Vagina (tissue), 2 donors: Measurements from ENCODE around the gene CCSER2.

Experiments
- POLR2A ChIP-seq, 2 donors: fragments of 450-650 bp; IDR thresholded peaks; one replicate each; pipeline ENCODE4 v1.6.1; 2017; ENCODE audit warnings: antibody characterized with exemption in 2 of 2, mild to moderate bottlenecking in 2 of 2, moderate library complexity in 2 of 2
- POLR2AphosphoS5 ChIP-seq, 2 donors: sonication (generic); formaldehyde crosslinking; IDR thresholded peaks; one replicate each; pipeline ENCODE4 v1.9.0; 2017; ENCODE audit warnings: antibody characterized with exemption in 2 of 2, mild to moderate bottlenecking in 2 of 2, low read depth in 1 of 2; ENCODE audit not compliant: insufficient read depth in 1 of 2
- TF ChIP-seq, protein P1 (sequence below), 3 experiments: fragments of 450-650 bp in 2 of 3; fragments of 200-600 bp in 1 of 3; sonication (generic) in 1 of 3; IDR thresholded peaks; one replicate each; pipeline ENCODE4 v1.5.1; 2017 to 2019; ENCODE audit warnings: antibody characterized with exemption in 3 of 3, mild to moderate bottlenecking in 2 of 3, moderate library complexity in 2 of 3

DNA sequence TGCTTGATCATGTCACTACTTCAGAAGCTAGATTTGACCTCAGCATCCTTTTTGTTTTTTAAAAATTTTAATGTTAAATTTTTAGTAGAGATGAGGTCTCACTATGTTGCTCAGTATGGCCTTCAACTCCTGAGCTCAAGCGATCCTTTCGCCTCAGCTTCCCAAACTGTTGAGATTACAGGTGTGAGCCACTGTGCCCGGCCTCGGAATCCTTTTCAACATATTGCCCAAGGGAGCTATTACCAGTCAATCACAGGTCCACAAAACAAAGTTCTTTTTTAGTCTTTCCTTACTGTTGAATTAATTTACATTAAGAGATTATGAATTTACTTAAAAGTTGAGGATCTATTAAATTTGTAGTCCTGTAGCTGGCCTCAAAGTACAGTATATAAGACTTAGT, 37.7 kb downstream of the CCSER2 start:
- TF ChIP-seq, protein P1, sequence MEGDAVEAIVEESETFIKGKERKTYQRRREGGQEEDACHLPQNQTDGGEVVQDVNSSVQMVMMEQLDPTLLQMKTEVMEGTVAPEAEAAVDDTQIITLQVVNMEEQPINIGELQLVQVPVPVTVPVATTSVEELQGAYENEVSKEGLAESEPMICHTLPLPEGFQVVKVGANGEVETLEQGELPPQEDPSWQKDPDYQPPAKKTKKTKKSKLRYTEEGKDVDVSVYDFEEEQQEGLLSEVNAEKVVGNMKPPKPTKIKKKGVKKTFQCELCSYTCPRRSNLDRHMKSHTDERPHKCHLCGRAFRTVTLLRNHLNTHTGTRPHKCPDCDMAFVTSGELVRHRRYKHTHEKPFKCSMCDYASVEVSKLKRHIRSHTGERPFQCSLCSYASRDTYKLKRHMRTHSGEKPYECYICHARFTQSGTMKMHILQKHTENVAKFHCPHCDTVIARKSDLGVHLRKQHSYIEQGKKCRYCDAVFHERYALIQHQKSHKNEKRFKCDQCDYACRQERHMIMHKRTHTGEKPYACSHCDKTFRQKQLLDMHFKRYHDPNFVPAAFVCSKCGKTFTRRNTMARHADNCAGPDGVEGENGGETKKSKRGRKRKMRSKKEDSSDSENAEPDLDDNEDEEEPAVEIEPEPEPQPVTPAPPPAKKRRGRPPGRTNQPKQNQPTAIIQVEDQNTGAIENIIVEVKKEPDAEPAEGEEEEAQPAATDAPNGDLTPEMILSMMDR (IDR thresholded peaks at IDR 0.05): no peak
- no peak for TF ChIP-seq POLR2A (IDR thresholded peaks at IDR 0.05)
- no peak for TF ChIP-seq POLR2AphosphoS5 (IDR thresholded peaks at IDR 0.05; ENCODE audit: insufficient read depth in 1 of 2, low read depth in 1 of 2)
